K562 (cell line): Measurements from ENCODE around the gene ITGA3. TPM values are rescaled to one million over a fixed set of nuclear protein-coding genes. Genes with fewer than 3 reads are reported as not detected.

Source experiments
- CSDE1 ChIP-seq, 2 experiments: fragments of 450-650 bp; IDR thresholded peaks; 2 replicates each; pipeline ENCODE4 v1.6.1; 2016; ENCODE audit warnings: mild to moderate bottlenecking in 1 of 2
- ETV1 ChIP-seq: fragments of 450-650 bp; conservative IDR thresholded peaks from 2 replicates; pipeline ENCODE4 v1.6.1; 2016; ENCODE audit warnings: missing genetic modification characterization, control low read depth, low read depth, missing compliant biosample characterization
- HDAC3 ChIP-seq: fragments of 450-650 bp; IDR thresholded peaks from 2 replicates; pipeline ENCODE4 v1.6.1; 2018; ENCODE audit warnings: borderline replicate concordance, mild to moderate bottlenecking, moderate library complexity; ENCODE audit not compliant: partially characterized antibody
- MCM7 ChIP-seq, 2 experiments: fragments of 450-650 bp; IDR thresholded peaks; 2 replicates each; pipeline ENCODE4 v1.6.1; 2016 to 2018
- NFE2L1 ChIP-seq: fragments of 450-650 bp; IDR thresholded peaks from 2 replicates; pipeline ENCODE4 v1.6.1; 2016; ENCODE audit warnings: missing genetic modification characterization, low read depth, mild to moderate bottlenecking, missing compliant biosample characterization, moderate library complexity, borderline replicate concordance
- RB1 ChIP-seq: fragments of 450-650 bp; IDR thresholded peaks from 2 replicates; pipeline ENCODE4 v1.6.1; 2017; ENCODE audit warnings: low read depth, mild to moderate bottlenecking
- SIN3A ChIP-seq, 2 experiments: fragments of 150-350 bp in 1 of 2; IDR thresholded peaks; 2 replicates each; pipeline ENCODE4 v1.6.1; 2011 to 2016; ENCODE audit warnings: borderline replicate concordance in 2 of 2, low read depth in 2 of 2, low read length in 2 of 2, mild to moderate bottlenecking in 2 of 2, moderate library complexity in 2 of 2; ENCODE audit not compliant: control insufficient read depth in 1 of 2
- ZKSCAN1 ChIP-seq: fragments of 150-350 bp; IDR thresholded peaks from 2 replicates; pipeline ENCODE4 v1.6.1; 2016; ENCODE audit warnings: low read depth, low read length
- ZNF224 ChIP-seq: sonication (generic); formaldehyde crosslinking; IDR thresholded peaks from 2 replicates; pipeline ENCODE4 v1.8.0; 2022; ENCODE audit warnings: mild to moderate bottlenecking, missing genetic modification reagents
- polyA plus RNA-seq, 8 experiments: library from polyadenylated mRNA; depleted of rRNA in 4 of 8; stranded (reverse) in 5 of 8; unstranded in 3 of 8; fragments of >200 nt; fragmentation: Nextera tagmentation in 2 of 8; fragmentation: Illumina TruSeq in 1 of 8; extraction: Ambion mirVana in 2 of 8; extraction: Trizol in 1 of 8; gene quantifications; 2 replicates each; pipeline versions ENCODE4 v1.2.1 to v1.2.3, GENCODE V29; 2011 to 2014; ENCODE audit warnings: inconsistent platforms in 1 of 8, missing spikeins in 1 of 8
- total RNA-seq, 7 experiments: library from RNA; depleted of rRNA in 6 of 7; stranded (reverse); fragments of >200 nt in 6 of 7; fragmentation: Illumina TruSeq in 2 of 7; extraction: Trizol in 2 of 7; gene quantifications; 2 replicates each; pipeline versions ENCODE4 v1.2.1 to v1.2.3, GENCODE V29; 2011 to 2021; ENCODE audit warnings: low replicate concordance in 1 of 7
- TF ChIP-seq, protein P1 (sequence below): fragments of 200-600 bp; sonication (generic); IDR thresholded peaks from one replicate; pipeline ENCODE4 v1.6.1; 2012; ENCODE audit warnings: mild to moderate bottlenecking, low read depth, low read length, inconsistent platforms
- TF ChIP-seq, protein P2 (sequence below), 2 experiments: fragments of 450-650 bp; conservative IDR thresholded peaks; 2 replicates each; pipeline ENCODE4 v1.6.1; 2017; ENCODE audit warnings: mild to moderate bottlenecking in 2 of 2, moderate library complexity in 2 of 2
- TF ChIP-seq, protein P3 (sequence below): fragments of 250-450 bp; sonication (Bioruptor Pico); IDR thresholded peaks from 2 replicates; pipeline ENCODE4 v1.5.0; 2021

Gene ITGA3
- total and polyA plus RNA-seq, 9 of the 15 experiments (the other 6 are each of a cell fraction or from before 2014, with no cell fraction given), result 0.03 to 0.75 (median 0.14) TPM; not detected in 2

DNA sequence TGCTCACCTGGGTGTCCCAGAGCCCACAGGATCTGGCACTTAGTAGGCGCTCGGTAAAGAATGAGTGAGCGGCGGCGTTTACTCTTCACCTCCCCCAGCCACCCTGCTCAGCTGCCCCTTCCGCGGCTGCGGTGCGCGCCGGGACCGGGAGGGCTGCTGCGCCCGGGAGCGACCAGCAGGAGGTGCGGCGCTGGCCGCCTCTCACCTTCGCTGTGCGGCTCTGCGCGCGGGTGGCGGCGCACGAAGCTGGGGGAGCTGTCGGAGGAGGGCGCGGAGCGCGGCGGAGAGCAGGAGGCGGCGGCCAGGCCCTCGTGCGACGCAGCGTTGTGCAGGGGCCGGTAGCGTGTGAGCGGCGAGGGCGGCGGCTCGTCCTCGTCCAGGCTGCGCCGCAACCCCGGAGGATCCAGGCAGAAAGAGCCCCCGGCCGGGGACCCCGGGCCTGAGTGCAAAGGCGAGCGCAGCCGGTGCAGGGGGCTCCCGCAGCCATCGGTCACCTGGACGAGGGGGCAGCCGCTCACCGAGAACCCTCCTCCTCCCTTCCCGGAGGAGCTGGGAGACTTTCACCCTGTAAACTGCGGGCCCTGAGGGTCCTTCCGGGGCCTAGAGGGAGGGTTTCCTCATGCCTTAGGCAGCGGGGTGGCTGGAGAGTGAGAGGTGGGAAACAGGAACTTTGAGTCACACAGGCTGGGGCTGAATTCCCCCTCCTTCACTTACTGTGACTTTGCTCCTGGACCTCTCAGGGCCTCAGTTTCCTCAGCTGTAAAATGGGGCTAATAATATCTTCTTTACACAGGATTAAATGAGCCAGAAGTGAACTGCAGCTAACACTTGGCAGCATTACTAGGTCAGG, 61.5 kb downstream of the ITGA3 start (continued):
- TF ChIP-seq, protein P1, sequence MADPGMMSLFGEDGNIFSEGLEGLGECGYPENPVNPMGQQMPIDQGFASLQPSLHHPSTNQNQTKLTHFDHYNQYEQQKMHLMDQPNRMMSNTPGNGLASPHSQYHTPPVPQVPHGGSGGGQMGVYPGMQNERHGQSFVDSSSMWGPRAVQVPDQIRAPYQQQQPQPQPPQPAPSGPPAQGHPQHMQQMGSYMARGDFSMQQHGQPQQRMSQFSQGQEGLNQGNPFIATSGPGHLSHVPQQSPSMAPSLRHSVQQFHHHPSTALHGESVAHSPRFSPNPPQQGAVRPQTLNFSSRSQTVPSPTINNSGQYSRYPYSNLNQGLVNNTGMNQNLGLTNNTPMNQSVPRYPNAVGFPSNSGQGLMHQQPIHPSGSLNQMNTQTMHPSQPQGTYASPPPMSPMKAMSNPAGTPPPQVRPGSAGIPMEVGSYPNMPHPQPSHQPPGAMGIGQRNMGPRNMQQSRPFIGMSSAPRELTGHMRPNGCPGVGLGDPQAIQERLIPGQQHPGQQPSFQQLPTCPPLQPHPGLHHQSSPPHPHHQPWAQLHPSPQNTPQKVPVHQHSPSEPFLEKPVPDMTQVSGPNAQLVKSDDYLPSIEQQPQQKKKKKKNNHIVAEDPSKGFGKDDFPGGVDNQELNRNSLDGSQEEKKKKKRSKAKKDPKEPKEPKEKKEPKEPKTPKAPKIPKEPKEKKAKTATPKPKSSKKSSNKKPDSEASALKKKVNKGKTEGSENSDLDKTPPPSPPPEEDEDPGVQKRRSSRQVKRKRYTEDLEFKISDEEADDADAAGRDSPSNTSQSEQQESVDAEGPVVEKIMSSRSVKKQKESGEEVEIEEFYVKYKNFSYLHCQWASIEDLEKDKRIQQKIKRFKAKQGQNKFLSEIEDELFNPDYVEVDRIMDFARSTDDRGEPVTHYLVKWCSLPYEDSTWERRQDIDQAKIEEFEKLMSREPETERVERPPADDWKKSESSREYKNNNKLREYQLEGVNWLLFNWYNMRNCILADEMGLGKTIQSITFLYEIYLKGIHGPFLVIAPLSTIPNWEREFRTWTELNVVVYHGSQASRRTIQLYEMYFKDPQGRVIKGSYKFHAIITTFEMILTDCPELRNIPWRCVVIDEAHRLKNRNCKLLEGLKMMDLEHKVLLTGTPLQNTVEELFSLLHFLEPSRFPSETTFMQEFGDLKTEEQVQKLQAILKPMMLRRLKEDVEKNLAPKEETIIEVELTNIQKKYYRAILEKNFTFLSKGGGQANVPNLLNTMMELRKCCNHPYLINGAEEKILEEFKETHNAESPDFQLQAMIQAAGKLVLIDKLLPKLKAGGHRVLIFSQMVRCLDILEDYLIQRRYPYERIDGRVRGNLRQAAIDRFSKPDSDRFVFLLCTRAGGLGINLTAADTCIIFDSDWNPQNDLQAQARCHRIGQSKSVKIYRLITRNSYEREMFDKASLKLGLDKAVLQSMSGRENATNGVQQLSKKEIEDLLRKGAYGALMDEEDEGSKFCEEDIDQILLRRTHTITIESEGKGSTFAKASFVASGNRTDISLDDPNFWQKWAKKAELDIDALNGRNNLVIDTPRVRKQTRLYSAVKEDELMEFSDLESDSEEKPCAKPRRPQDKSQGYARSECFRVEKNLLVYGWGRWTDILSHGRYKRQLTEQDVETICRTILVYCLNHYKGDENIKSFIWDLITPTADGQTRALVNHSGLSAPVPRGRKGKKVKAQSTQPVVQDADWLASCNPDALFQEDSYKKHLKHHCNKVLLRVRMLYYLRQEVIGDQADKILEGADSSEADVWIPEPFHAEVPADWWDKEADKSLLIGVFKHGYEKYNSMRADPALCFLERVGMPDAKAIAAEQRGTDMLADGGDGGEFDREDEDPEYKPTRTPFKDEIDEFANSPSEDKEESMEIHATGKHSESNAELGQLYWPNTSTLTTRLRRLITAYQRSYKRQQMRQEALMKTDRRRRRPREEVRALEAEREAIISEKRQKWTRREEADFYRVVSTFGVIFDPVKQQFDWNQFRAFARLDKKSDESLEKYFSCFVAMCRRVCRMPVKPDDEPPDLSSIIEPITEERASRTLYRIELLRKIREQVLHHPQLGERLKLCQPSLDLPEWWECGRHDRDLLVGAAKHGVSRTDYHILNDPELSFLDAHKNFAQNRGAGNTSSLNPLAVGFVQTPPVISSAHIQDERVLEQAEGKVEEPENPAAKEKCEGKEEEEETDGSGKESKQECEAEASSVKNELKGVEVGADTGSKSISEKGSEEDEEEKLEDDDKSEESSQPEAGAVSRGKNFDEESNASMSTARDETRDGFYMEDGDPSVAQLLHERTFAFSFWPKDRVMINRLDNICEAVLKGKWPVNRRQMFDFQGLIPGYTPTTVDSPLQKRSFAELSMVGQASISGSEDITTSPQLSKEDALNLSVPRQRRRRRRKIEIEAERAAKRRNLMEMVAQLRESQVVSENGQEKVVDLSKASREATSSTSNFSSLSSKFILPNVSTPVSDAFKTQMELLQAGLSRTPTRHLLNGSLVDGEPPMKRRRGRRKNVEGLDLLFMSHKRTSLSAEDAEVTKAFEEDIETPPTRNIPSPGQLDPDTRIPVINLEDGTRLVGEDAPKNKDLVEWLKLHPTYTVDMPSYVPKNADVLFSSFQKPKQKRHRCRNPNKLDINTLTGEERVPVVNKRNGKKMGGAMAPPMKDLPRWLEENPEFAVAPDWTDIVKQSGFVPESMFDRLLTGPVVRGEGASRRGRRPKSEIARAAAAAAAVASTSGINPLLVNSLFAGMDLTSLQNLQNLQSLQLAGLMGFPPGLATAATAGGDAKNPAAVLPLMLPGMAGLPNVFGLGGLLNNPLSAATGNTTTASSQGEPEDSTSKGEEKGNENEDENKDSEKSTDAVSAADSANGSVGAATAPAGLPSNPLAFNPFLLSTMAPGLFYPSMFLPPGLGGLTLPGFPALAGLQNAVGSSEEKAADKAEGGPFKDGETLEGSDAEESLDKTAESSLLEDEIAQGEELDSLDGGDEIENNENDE, result no peak
- peak; percentile 89 for TF ChIP-seq RB1
- TF ChIP-seq, protein P2, sequence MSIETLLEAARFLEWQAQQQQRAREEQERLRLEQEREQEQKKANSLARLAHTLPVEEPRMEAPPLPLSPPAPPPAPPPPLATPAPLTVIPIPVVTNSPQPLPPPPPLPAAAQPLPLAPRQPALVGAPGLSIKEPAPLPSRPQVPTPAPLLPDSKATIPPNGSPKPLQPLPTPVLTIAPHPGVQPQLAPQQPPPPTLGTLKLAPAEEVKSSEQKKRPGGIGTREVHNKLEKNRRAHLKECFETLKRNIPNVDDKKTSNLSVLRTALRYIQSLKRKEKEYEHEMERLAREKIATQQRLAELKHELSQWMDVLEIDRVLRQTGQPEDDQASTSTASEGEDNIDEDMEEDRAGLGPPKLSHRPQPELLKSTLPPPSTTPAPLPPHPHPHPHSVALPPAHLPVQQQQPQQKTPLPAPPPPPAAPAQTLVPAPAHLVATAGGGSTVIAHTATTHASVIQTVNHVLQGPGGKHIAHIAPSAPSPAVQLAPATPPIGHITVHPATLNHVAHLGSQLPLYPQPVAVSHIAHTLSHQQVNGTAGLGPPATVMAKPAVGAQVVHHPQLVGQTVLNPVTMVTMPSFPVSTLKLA (conservative IDR thresholded peaks at IDR 0.05), result no peak
- TF ChIP-seq SIN3A (IDR thresholded peaks at IDR 0.05; ENCODE audit: borderline replicate concordance in 2 of 2, control insufficient read depth in 1 of 2, low read depth in 2 of 2, low read length in 2 of 2), result no peak
- TF ChIP-seq ZKSCAN1, result peak; percentile 88
- no peak for TF ChIP-seq NFE2L1
- 0 out of 2 replicates have a peak, but pooled peaks have one; percentile 20 for TF ChIP-seq ZNF224 (CRISPR knock-in tag)
- TF ChIP-seq HDAC3, result no peak
- TF ChIP-seq, protein P3, sequence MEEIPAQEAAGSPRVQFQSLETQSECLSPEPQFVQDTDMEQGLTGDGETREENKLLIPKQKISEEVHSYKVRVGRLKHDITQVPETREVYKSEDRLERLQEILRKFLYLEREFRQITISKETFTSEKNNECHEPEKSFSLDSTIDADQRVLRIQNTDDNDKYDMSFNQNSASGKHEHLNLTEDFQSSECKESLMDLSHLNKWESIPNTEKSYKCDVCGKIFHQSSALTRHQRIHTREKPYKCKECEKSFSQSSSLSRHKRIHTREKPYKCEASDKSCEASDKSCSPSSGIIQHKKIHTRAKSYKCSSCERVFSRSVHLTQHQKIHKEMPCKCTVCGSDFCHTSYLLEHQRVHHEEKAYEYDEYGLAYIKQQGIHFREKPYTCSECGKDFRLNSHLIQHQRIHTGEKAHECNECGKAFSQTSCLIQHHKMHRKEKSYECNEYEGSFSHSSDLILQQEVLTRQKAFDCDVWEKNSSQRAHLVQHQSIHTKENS (CRISPR knock-in tag), result no peak
- no peak for TF ChIP-seq MCM7 (IDR thresholded peaks at IDR 0.05)
- TF ChIP-seq CSDE1 (IDR thresholded peaks at IDR 0.05), result no peak
- TF ChIP-seq ETV1 (tag), result no peak
